Osteoblast (primary cell): ENCODE data around the gene RSPH10B2. TPM values are rescaled to one million over a fixed set of nuclear protein-coding genes. Genes with fewer than 3 reads are reported as not detected.
A peak's percentile ranks its signal among the peaks of the same experiment; 100 is the strongest.
"Not testable (repeated sequence)": the region's sequence is repeated elsewhere in the genome, so short reads cannot be mapped to it uniquely, and the experiment has no call there.

Experiments used
- DNase-seq: peaks from one replicate; pipeline ENCODE4 v3.0.0; 2011; ENCODE audit warnings: low spot score, mixed read lengths; ENCODE audit not compliant: insufficient read length; ENCODE audit errors: missing footprints
- H2AFZ ChIP-seq: 2 replicates; pipeline ENCODE4 v1.6.0; 2011; ENCODE audit warnings: mild to moderate bottlenecking, low read length
- H3K27ac ChIP-seq: 2 replicates; pipeline ENCODE4 v1.5.1; 2011; ENCODE audit warnings: mild to moderate bottlenecking, low read depth, low read length, moderate library complexity
- H3K27me3 ChIP-seq: 2 replicates; pipeline ENCODE4 v1.6.0; 2012; ENCODE audit warnings: mild to moderate bottlenecking, control low read depth, inconsistent platforms, low read length, moderate library complexity; ENCODE audit not compliant: insufficient read depth
- H3K36me3 ChIP-seq: 2 replicates; pipeline ENCODE4 v1.5.1; 2011; ENCODE audit warnings: mild to moderate bottlenecking, low read length, control low read depth, moderate library complexity; ENCODE audit not compliant: insufficient read depth
- H3K4me1 ChIP-seq: 2 replicates; pipeline ENCODE4 v1.5.1; 2011; ENCODE audit warnings: mild to moderate bottlenecking, low read length, control low read depth, moderate library complexity; ENCODE audit not compliant: insufficient read depth
- H3K4me2 ChIP-seq: 2 replicates; pipeline ENCODE4 v1.6.0; 2011; ENCODE audit warnings: mild to moderate bottlenecking, low read length; ENCODE audit not compliant: insufficient read depth
- H3K4me3 ChIP-seq: fragments of 200-600 bp; sonication (generic); 3 replicates; pipeline ENCODE4 v1.5.1; 2012; ENCODE audit warnings: mild to moderate bottlenecking, low read length, inconsistent platforms; ENCODE audit not compliant: insufficient read depth
- H3K79me2 ChIP-seq: 2 replicates; pipeline ENCODE4 v1.6.0; 2012; ENCODE audit warnings: mild to moderate bottlenecking, low read length, control low read depth, inconsistent platforms; ENCODE audit not compliant: insufficient read depth
- H3K9me3 ChIP-seq: 2 replicates; pipeline ENCODE4 v1.5.1; 2011; ENCODE audit warnings: low read depth, low read length, control low read depth
- H4K20me1 ChIP-seq: 2 replicates; pipeline ENCODE4 v1.6.0; 2012; ENCODE audit warnings: mild to moderate bottlenecking, low read length, control low read depth; ENCODE audit not compliant: insufficient read depth
- total RNA-seq: library from RNA; depleted of rRNA; stranded (reverse); fragments of >200 nt; gene quantifications from 2 replicates; pipeline ENCODE4 v1.2.3, GENCODE V29; 2012
- TF ChIP-seq, protein P1 (sequence below): IDR thresholded peaks from 2 replicates; pipeline ENCODE4 v1.5.1; 2011; ENCODE audit warnings: mild to moderate bottlenecking, low read depth, low read length, moderate library complexity; ENCODE audit errors: extremely low read depth

Gene RSPH10B2
- under 0.01 TPM in 1 of 2 replicates, not detected in the other for total RNA-seq

DNA sequence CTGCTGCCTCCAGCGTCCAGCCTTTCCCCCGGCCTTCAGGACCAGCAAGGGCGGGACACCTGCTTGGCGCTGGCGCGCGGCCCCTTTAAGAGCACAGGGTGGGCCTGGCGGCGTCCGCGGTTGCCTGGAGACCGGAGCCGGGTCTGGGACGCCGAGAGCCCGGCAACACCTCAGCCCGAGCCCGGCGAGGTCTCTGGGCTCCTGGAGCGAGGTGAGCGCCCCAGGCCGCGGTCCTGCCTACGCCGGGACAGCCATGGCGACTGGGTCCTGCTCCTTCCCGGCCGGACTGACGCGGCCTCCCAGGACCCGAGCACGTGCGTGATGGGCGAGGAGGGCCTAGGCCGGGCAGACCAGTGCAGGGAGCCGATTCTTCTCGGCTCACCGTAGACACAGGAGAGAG, at the start of gene RSPH10B2:
TSS of gene RSPH10B2 (plus strand) at position 140 of the 400 bp plus-strand sequence. CDS start 3,575 bp downstream, outside the sequence.
- H2AFZ ChIP-seq, H3K36me3 ChIP-seq, H3K4me1 ChIP-seq, H3K27ac ChIP-seq, H3K4me3 ChIP-seq, H3K27me3 ChIP-seq, H3K4me2 ChIP-seq, H4K20me1 ChIP-seq, H3K79me2 ChIP-seq, DNase-seq, H3K9me3 ChIP-seq: not testable (repeated sequence)

DNA sequence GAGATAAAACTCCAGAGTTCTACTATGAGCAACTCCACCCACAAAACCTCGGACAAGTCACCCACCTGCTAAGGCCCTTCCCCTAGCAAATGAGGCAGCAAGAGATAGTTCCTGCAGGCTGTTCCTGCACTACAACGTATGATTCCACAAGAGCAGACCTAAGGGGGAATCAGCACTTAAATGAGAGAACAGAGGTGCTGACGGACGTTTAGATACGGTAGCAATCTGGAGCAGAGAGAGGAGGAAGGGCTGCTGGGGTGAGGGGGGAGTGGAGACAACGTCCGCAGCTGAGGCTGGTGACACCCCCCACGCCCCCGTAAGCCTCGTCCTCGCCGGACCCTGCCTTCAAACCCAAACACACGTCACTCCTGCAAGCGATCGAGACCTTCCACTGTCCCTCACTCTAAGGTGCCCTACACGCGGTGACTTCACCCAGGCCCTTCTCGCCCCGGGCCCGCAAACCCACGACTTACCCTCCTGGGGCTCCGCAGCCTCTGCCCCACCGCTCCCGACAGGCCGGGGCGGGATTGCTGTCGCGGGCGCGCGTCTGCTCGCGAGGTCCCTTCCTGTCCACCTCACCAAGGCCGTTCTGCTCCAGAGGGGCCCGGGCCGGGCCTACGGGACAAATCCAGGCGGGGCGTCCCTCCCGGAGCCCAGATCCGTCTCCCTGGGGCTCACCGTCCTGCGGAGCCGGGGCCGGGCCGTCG, 47.8 kb upstream of the RSPH10B2 start:
- peaks cover 26% of the 10 kb centered on the region for H4K20me1 ChIP-seq

DNA sequence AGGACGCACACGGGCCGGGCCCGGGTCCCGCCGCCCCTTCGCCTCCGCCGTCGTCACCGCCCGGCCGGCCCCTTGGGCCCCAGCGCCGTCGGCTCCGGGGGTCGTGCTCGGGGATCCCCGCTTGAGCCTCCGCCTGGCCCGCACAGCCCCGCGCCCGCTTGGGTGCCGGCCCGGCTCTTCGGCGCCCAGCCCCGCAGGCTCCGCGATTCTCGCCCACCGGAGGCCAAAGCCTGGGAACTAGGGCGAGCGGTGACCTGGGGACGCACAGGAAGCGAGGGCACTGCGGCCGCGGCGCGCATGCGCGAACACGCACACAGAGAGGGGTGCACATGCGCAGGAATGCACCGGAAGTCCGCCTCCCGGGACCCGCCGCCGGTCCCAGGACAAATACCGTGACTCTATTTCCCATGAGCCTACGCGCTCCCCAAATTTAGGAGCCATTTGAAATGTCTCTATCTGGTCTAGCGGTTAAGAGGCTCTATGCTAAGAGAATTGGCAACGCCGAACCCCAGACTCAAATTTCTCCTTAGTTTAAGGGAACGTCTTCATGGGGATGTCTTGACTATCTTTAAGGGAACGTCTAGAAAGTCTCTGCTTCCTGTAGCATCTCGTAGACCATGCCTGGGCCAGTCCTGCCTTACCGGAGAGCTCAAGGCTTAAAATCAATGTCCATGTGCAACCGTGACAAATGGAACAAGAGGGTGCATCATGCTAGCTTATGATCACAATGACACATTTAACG, 47.1 kb upstream of the RSPH10B2 start, which contains the start of gene ZNF12:
TSS of gene ZNF12 (minus strand) at position 282 of the 742 bp plus-strand sequence. CDS start 1,774 bp downstream, outside the sequence.
- H3K36me3 ChIP-seq, result peaks cover 25% of the 10 kb centered on the region
- peaks cover 4% of the 10 kb centered on the region for H3K4me1 ChIP-seq
- peak within 1 kb of the TSS; percentile 98 for H2AFZ ChIP-seq
- peaks cover 4% of the 10 kb centered on the region for H3K27me3 ChIP-seq
- H3K4me2 ChIP-seq, result peak within 1 kb of the TSS; percentile 93
- H4K20me1 ChIP-seq, result peaks cover 23% of the 10 kb centered on the region
- H3K9me3 ChIP-seq, result peaks cover 11% of the 10 kb centered on the region
- peak within 1 kb of the TSS; percentile 83 for H3K27ac ChIP-seq
- H3K79me2 ChIP-seq, result peaks cover 46% of the 10 kb centered on the region
- H3K4me3 ChIP-seq, result peak within 1 kb of the TSS; percentile 83
- TF ChIP-seq, protein P1, sequence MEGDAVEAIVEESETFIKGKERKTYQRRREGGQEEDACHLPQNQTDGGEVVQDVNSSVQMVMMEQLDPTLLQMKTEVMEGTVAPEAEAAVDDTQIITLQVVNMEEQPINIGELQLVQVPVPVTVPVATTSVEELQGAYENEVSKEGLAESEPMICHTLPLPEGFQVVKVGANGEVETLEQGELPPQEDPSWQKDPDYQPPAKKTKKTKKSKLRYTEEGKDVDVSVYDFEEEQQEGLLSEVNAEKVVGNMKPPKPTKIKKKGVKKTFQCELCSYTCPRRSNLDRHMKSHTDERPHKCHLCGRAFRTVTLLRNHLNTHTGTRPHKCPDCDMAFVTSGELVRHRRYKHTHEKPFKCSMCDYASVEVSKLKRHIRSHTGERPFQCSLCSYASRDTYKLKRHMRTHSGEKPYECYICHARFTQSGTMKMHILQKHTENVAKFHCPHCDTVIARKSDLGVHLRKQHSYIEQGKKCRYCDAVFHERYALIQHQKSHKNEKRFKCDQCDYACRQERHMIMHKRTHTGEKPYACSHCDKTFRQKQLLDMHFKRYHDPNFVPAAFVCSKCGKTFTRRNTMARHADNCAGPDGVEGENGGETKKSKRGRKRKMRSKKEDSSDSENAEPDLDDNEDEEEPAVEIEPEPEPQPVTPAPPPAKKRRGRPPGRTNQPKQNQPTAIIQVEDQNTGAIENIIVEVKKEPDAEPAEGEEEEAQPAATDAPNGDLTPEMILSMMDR, result no peak
- peak; percentile 99 for DNase-seq

More for the DNA sequence above, 47.8 kb upstream of the RSPH10B2 start:
- H3K4me3 ChIP-seq, result peak overlapping the region; percentile 83
- H3K4me1 ChIP-seq, result peaks cover 4% of the 10 kb centered on the region
- TF ChIP-seq, protein P1, result no peak
- peak; percentile 90 for DNase-seq
- H3K9me3 ChIP-seq, result peaks cover 11% of the 10 kb centered on the region
- peak overlapping the region; percentile 83 for H3K27ac ChIP-seq
- H3K27me3 ChIP-seq, result peaks cover 4% of the 10 kb centered on the region
- peak overlapping the region; percentile 32 for H2AFZ ChIP-seq
- peak overlapping the region; percentile 93 for H3K4me2 ChIP-seq
- peaks cover 54% of the 10 kb centered on the region for H3K79me2 ChIP-seq
- peaks cover 31% of the 10 kb centered on the region for H3K36me3 ChIP-seq

DNA sequence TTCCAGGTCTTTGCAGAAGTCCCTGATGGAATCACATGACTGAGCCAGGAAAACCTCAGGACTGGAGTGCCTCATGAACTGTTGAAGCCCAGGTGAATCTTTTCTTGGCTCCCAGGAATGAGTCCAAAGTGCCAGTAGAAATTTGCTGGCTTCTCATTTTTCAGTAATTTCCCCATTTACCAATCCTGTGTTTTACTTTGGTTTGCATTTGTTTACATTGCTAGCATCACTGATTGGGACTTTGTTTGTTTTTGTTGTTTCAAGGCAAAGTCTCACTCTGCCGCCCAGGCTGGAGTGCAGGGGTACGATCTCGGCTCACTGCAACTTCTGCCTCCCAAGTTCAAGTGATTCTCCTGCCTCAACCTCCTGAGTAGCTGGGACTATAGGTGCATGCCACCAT, 45.6 kb upstream of the RSPH10B2 start:
- DNase-seq, result no peak
- Histone ChIP-seq H3K4me1 (peaks cover 4% of the 10 kb centered on the region), H3K27me3 (peaks cover 4% of the 10 kb centered on the region), H3K36me3 (peaks cover 16% of the 10 kb centered on the region), H4K20me1 (peaks cover 20% of the 10 kb centered on the region), H2AFZ (no peak overlapping the region), H3K4me2 (no peak overlapping the region), H3K27ac (no peak overlapping the region), H3K79me2 (peaks cover 35% of the 10 kb centered on the region), H3K4me3 (no peak overlapping the region), H3K9me3 (peaks cover 7% of the 10 kb centered on the region)
- TF ChIP-seq, protein P1, result no peak
